ENCODE measurements around the gene NKX1-1.

The NKX1-1 gene

GRCh38 chr4:1410491-1411325 is 4.5 kb upstream of the NKX1-1 start:
- Mint-ChIP-seq H3K36me3 (peaks cover 2% of the 10 kb centered on the region), H3K4me3 (no peak overlapping the region), H3K4me1 (peaks cover 7% of the 10 kb centered on the region), H3K27me3 (peaks cover 43% of the 10 kb centered on the region), H3K9me3 (no peaks in the 10 kb centered on the region), H3K27ac (no peak overlapping the region)

- no peaks in the 10 kb centered on the region for H3K9me3 Mint-ChIP-seq
Observed at GRCh38 chr4:1409491-1410425, 3.5 kb upstream of the NKX1-1 start.

GRCh38 chr4:1409079-1409478 is 2.8 kb upstream of the NKX1-1 start:
- Mint-ChIP-seq H3K36me3 (peaks cover 2% of the 10 kb centered on the region), H3K27ac (no peak overlapping the region), H3K4me3 (no peak overlapping the region), H3K4me1 (peaks cover 10% of the 10 kb centered on the region), H3K9me3 (no peaks in the 10 kb centered on the region), H3K27me3 (peaks cover 43% of the 10 kb centered on the region)

More at GRCh38 chr4:1409491-1410425, 3.5 kb upstream of the NKX1-1 start:
- peaks cover 43% of the 10 kb centered on the region for H3K27me3 Mint-ChIP-seq
- peaks cover 11% of the 10 kb centered on the region for H3K4me1 Mint-ChIP-seq
- peaks cover 2% of the 10 kb centered on the region for H3K36me3 Mint-ChIP-seq
- no peak overlapping the region for H3K4me3 Mint-ChIP-seq
- no peak overlapping the region for H3K27ac Mint-ChIP-seq

- Mint-ChIP-seq H3K27me3 (peaks cover 41% of the 10 kb centered on the region), H3K4me1 (peaks cover 7% of the 10 kb centered on the region), H3K27ac (peak overlapping the region; percentile 87), H3K9me3 (no peaks in the 10 kb centered on the region), H3K4me3 (no peak overlapping the region), H3K36me3 (peaks cover 2% of the 10 kb centered on the region)
Observed at GRCh38 chr4:1408418-1408817, 2.2 kb upstream of the NKX1-1 start.

- Mint-ChIP-seq H3K4me3 (no peak overlapping the region), H3K9me3 (no peaks in the 10 kb centered on the region), H3K27me3 (peaks cover 37% of the 10 kb centered on the region), H3K4me1 (peaks cover 7% of the 10 kb centered on the region), H3K36me3 (peaks cover 2% of the 10 kb centered on the region), H3K27ac (peak overlapping the region; percentile 59)
Observed at GRCh38 chr4:1407657-1408333, 1.6 kb upstream of the NKX1-1 start.

GRCh38 chr4:1406981-1407656 is 877 bp upstream of the NKX1-1 start:
- Mint-ChIP-seq H3K36me3 (peaks cover 2% of the 10 kb centered on the region), H3K4me3 (peak overlapping the region; percentile 15), H3K9me3 (no peaks in the 10 kb centered on the region), H3K27me3 (peaks cover 39% of the 10 kb centered on the region), H3K4me1 (peaks cover 7% of the 10 kb centered on the region), H3K27ac (no peak overlapping the region)

GRCh38 chr4:1405636-1406393 is 427 bp downstream of the NKX1-1 start:
- peaks cover 2% of the 10 kb centered on the region for H3K36me3 Mint-ChIP-seq
- no peaks in the 10 kb centered on the region for H3K9me3 Mint-ChIP-seq
- peaks cover 33% of the 10 kb centered on the region for H3K27me3 Mint-ChIP-seq
- H3K4me3 Mint-ChIP-seq = no peak overlapping the region
- no peak overlapping the region for H3K27ac Mint-ChIP-seq
- peaks cover 7% of the 10 kb centered on the region for H3K4me1 Mint-ChIP-seq

- Mint-ChIP-seq H3K27me3 (peaks cover 30% of the 10 kb centered on the region), H3K9me3 (no peaks in the 10 kb centered on the region), H3K27ac (peak overlapping the region; percentile 23), H3K4me1 (peaks cover 7% of the 10 kb centered on the region), H3K4me3 (peak overlapping the region; percentile 37), H3K36me3 (peaks cover 2% of the 10 kb centered on the region)
Observed at GRCh38 chr4:1405254-1405635, 997 bp downstream of the NKX1-1 start.

GRCh38 chr4:1404573-1405253 is 1.5 kb downstream of the NKX1-1 start:
- Mint-ChIP-seq H3K4me1 (peaks cover 7% of the 10 kb centered on the region), H3K36me3 (peaks cover 2% of the 10 kb centered on the region), H3K27ac (no peak overlapping the region), H3K9me3 (no peaks in the 10 kb centered on the region), H3K4me3 (no peak overlapping the region), H3K27me3 (peaks cover 26% of the 10 kb centered on the region)

GRCh38 chr4:1403591-1404572 is 2.4 kb downstream of the NKX1-1 start:
- H3K4me3 Mint-ChIP-seq = peak overlapping the region; percentile 39
- no peak overlapping the region for H3K27ac Mint-ChIP-seq
- H3K9me3 Mint-ChIP-seq = no peaks in the 10 kb centered on the region
- peaks cover 2% of the 10 kb centered on the region for H3K36me3 Mint-ChIP-seq
- H3K4me1 Mint-ChIP-seq = peaks cover 7% of the 10 kb centered on the region
- peaks cover 21% of the 10 kb centered on the region for H3K27me3 Mint-ChIP-seq

- Mint-ChIP-seq H3K4me1 (peaks cover 4% of the 10 kb centered on the region), H3K36me3 (no peaks in the 10 kb centered on the region), H3K27ac (no peak overlapping the region), H3K9me3 (no peaks in the 10 kb centered on the region), H3K27me3 (peaks cover 16% of the 10 kb centered on the region), H3K4me3 (no peak overlapping the region)
Observed at GRCh38 chr4:1403177-1403583, 3.1 kb downstream of the NKX1-1 start.

- Mint-ChIP-seq H3K9me3 (no peaks in the 10 kb centered on the region), H3K4me1 (peaks cover 4% of the 10 kb centered on the region), H3K27me3 (peaks cover 15% of the 10 kb centered on the region), H3K4me3 (no peak overlapping the region), H3K36me3 (no peaks in the 10 kb centered on the region), H3K27ac (no peak overlapping the region)
Observed at GRCh38 chr4:1402516-1403091, 3.6 kb downstream of the NKX1-1 start.

GRCh38 chr4:1402021-1402515 is 4.2 kb downstream of the NKX1-1 start:
- Mint-ChIP-seq H3K36me3 (no peaks in the 10 kb centered on the region), H3K27ac (no peak overlapping the region), H3K4me3 (no peak overlapping the region), H3K27me3 (peaks cover 10% of the 10 kb centered on the region), H3K9me3 (no peaks in the 10 kb centered on the region), H3K4me1 (peaks cover 4% of the 10 kb centered on the region)
